IPS DF 19.7 (cell line): Measurements from ENCODE around the gene CEBPE.

Experiments
- DNase-seq: peaks from one replicate; pipeline ENCODE4 v3.0.0-alpha.2; 2013; ENCODE audit warnings: low read depth, low spot score

The CEBPE gene

GRCh38 chr14:23076785-23077408, 42.2 kb downstream of the CEBPE start:
- no peak for DNase-seq

GRCh38 chr14:23074906-23075305, 44.1 kb downstream of the CEBPE start:
- no peak for DNase-seq

GRCh38 chr14:23071921-23072539, 47.0 kb downstream of the CEBPE start:
- no peak for DNase-seq

- DNase-seq = peak; percentile 90
Observed at GRCh38 chr14:23071244-23071920, 47.7 kb downstream of the CEBPE start.

GRCh38 chr14:23070262-23071129, 48.6 kb downstream of the CEBPE start:
- DNase-seq = no peak

GRCh38 chr14:23069413-23069806, 49.6 kb downstream of the CEBPE start:
- no peak for DNase-seq

- DNase-seq = peak; percentile 79
Observed at GRCh38 chr14:23068789-23069412, 50.2 kb downstream of the CEBPE start.

GRCh38 chr14:23067847-23068788, 50.9 kb downstream of the CEBPE start:
- no peak for DNase-seq
